ENCODE measurements around the gene PSTK. TPM values are rescaled to one million over a fixed set of nuclear protein-coding genes. Genes with fewer than 3 reads are reported as not detected.

The PSTK gene
- total and polyA plus RNA-seq, 2 of the 13 experiments (the other 11 are each of a cell fraction or from before 2014, with no cell fraction given), result 8.2 to 9.3 TPM

DNA sequence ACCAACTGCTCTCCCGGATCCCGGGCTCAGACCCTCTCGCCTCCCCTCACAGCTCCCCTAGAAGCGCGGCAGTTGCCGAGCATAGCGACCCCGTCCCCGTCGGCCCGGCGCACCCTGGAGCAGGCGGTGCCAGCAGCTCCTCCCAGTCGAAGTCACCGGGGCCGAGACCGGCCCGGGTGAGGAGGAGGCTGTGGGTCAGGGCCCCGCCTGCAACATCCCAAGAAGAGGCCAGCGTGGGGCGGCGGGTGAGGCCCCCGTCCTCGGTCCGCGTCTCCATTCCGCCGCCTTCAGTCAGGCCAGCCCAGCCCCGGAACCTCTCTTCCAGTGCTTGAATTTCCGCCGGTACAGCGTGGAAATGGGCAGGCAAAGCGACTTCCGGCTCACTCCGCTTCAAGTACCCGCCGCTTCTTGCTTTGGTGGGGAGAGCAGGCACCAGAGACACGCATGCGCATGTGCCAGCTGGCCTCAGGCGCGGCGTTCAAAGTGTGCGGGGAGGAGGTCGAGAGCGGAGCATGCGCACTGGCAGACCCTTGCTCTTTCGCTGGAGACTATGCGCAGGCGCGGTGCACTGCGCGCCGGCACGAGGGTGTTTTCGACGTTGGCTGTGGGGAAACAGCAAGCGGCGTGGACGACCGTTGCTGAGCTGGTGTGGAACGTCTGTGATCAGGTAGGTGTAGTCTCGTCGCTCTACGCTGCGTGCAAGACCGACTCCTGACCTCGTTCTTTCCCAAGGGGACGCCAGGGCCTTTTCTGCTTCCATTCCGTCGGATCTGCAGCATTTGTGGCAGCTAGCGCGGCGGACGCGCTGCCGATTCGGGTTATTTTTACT, 26.1 kb upstream of the PSTK start, which contains the start of gene C10orf88 (continued):
- TF ChIP-seq ZNF557 (CRISPR knock-in tag; IDR thresholded peaks at IDR 0.05) (0 out of 2 replicates have a peak, but pooled peaks have one; percentile 36), REST (IDR thresholded peaks at IDR 0.05; ENCODE audit: borderline replicate concordance in 1 of 2, low read depth in 1 of 2, low read length in 2 of 2) (peak in 1 of 2 experiments; percentile 45; a peak in 1 of 4 replicates), ELF4 (CRISPR knock-in tag; IDR thresholded peaks at IDR 0.05; ENCODE audit: borderline replicate concordance) (no peak), FOXK1 (CRISPR knock-in tag; IDR thresholded peaks at IDR 0.05; ENCODE audit: borderline replicate concordance, low read depth) (peak; percentile 89), RFXAP (CRISPR knock-in tag; IDR thresholded peaks at IDR 0.05; ENCODE audit: borderline replicate concordance) (peak; percentile 87; the same call in 1 of the 2 replicates), ZNF382 (CRISPR knock-in tag; IDR thresholded peaks at IDR 0.05; ENCODE audit: borderline replicate concordance) (no peak), ZNF10 (CRISPR knock-in tag; IDR thresholded peaks at IDR 0.05; ENCODE audit: borderline replicate concordance, low read depth) (no peak), POLR2AphosphoS2 (IDR thresholded peaks at IDR 0.05; ENCODE audit: low read depth, low read length) (no peak), KLF15 (CRISPR knock-in tag; IDR thresholded peaks at IDR 0.05; ENCODE audit: borderline replicate concordance) (peak; percentile 76), SPEN (CRISPR knock-in tag; IDR thresholded peaks at IDR 0.05; ENCODE audit: low read depth) (peak; percentile 90), ZFP41 (CRISPR knock-in tag; IDR thresholded peaks at IDR 0.05; ENCODE audit: borderline replicate concordance) (peak; percentile 96; the same call in 1 of the 2 replicates), ZNF20 (CRISPR knock-in tag; IDR thresholded peaks at IDR 0.05) (no peak), PCBP2 (optimal IDR thresholded peaks at IDR 0.05; ENCODE audit: low read depth, low read length, poor library complexity, severe bottlenecking) (no peak), STAT5B (CRISPR knock-in tag; IDR thresholded peaks at IDR 0.05) (0 out of 2 replicates have a peak, but pooled peaks have one; percentile 23)
- TF ChIP-seq, protein P1, sequence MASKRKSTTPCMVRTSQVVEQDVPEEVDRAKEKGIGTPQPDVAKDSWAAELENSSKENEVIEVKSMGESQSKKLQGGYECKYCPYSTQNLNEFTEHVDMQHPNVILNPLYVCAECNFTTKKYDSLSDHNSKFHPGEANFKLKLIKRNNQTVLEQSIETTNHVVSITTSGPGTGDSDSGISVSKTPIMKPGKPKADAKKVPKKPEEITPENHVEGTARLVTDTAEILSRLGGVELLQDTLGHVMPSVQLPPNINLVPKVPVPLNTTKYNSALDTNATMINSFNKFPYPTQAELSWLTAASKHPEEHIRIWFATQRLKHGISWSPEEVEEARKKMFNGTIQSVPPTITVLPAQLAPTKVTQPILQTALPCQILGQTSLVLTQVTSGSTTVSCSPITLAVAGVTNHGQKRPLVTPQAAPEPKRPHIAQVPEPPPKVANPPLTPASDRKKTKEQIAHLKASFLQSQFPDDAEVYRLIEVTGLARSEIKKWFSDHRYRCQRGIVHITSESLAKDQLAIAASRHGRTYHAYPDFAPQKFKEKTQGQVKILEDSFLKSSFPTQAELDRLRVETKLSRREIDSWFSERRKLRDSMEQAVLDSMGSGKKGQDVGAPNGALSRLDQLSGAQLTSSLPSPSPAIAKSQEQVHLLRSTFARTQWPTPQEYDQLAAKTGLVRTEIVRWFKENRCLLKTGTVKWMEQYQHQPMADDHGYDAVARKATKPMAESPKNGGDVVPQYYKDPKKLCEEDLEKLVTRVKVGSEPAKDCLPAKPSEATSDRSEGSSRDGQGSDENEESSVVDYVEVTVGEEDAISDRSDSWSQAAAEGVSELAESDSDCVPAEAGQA (IDR thresholded peaks at IDR 0.05; ENCODE audit: low read depth), result peak; percentile 85
- TF ChIP-seq, protein P1 (CRISPR knock-in tag; IDR thresholded peaks at IDR 0.05; ENCODE audit: borderline replicate concordance), result no peak
- TF ChIP-seq, protein P2, sequence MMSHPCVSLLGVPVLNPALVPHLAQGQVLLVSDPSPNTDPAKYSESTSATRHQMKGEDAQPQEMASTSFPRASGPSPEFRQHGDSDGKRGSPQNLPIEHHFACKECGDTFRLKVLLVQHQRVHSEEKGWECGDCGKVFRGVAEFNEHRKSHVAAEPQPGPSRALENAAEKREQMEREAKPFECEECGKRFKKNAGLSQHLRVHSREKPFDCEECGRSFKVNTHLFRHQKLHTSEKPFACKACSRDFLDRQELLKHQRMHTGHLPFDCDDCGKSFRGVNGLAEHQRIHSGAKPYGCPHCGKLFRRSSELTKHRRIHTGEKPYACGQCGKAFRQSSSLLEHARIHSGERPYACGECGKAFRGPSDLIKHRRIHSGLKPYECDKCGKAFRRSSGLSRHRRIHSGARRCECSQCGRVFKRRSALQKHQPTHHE (CRISPR knock-in tag; IDR thresholded peaks at IDR 0.05; ENCODE audit: borderline replicate concordance), result peak; percentile 96; the same call in 1 of the 2 replicates
